GM12878 (cell line): ENCODE results near the gene SLC19A3. TPM values are rescaled to one million over a fixed set of nuclear protein-coding genes. Genes with fewer than 3 reads are reported as not detected.
"Not testable (repeated sequence)": the region's sequence is repeated elsewhere in the genome, so short reads cannot be mapped to it uniquely, and the experiment has no call there.

Experiments
- ATAC-seq: fragments of 200-7000 bp; cut with Tn5 transposase; 3 replicates; pipeline ENCODE4 v1.9.1; 2020; ENCODE audit warnings: mild to moderate bottlenecking, moderate library complexity
- BruUV-seq: library from RNA; stranded (reverse); fragments of 400-500 nt; replicated peaks from 2 replicates; lab custom pipeline; 2021; lab: Mats Ljungman, UMichigan
- CTCF ChIA-PET: fragments of 300-600 bp; sonication (Branson Sonifier 250); formaldehyde crosslinking; extraction: SDS; loops from one replicate; lab custom pipeline; 2021; ENCODE audit warnings: inconsistent platforms; lab: Yijun Ruan, JAX
- POLR2A ChIA-PET: fragments of 350-600 bp; formaldehyde crosslinking; extraction: SDS; loops from one replicate; lab custom pipeline; 2021; ENCODE audit warnings: inconsistent platforms; lab: Charles Lee
- RAD21 ChIA-PET: fragments of 300-600 bp; sonication (Branson Sonifier 250); formaldehyde crosslinking; loops from one replicate; lab custom pipeline; 2023; ENCODE audit warnings: antibody characterized with exemption; ENCODE audit not compliant: unreplicated experiment; lab: Charles Lee
- SMC1A ChIA-PET: fragments of 300-600 bp; sonication (Branson Sonifier 250); formaldehyde crosslinking; loops from one replicate; lab custom pipeline; 2023; ENCODE audit not compliant: unreplicated experiment, uncharacterized antibody; lab: Charles Lee
- DNase-seq: peaks from one replicate; pipeline ENCODE4 v3.0.0-alpha.2; 2011; ENCODE audit warnings: low read depth, low spot score
- FAIRE-seq: peaks from 3 replicates; lab custom pipeline; 2011; peaks lifted over from hg19 to GRCh38; lab: Jason Lieb, UNC
- H2AFZ ChIP-seq: 2 replicates; pipeline ENCODE4 v1.6.0; 2011; ENCODE audit warnings: low read depth, low read length, control low read depth; ENCODE audit not compliant: control insufficient read depth
- H3K27ac ChIP-seq: 2 replicates; pipeline ENCODE4 v1.5.1; 2011; ENCODE audit warnings: control low read depth; ENCODE audit not compliant: control insufficient read depth, insufficient read depth
- H3K27me3 ChIP-seq, 2 experiments: replicated peaks in 1 of 2; 2 replicates each; pipeline versions ENCODE4 v1.6.0 to v1.6.1; 2011; ENCODE audit warnings: low read length in 1 of 2; ENCODE audit not compliant: control insufficient read depth in 2 of 2, insufficient read depth in 2 of 2
- H3K36me3 ChIP-seq, 2 experiments: 2 replicates each; pipeline ENCODE4 v1.5.1; 2011; ENCODE audit warnings: low read length in 1 of 2; ENCODE audit not compliant: control insufficient read depth in 2 of 2, insufficient read depth in 2 of 2
- H3K4me1 ChIP-seq: 2 replicates; pipeline ENCODE4 v1.6.1; 2011; ENCODE audit warnings: mild to moderate bottlenecking, low read length, moderate library complexity, mixed read lengths; ENCODE audit not compliant: control insufficient read depth, insufficient read depth
- H3K4me2 ChIP-seq: 2 replicates; pipeline ENCODE4 v1.6.0; 2011; ENCODE audit warnings: control low read depth; ENCODE audit not compliant: control insufficient read depth, insufficient read depth
- H3K4me3 ChIP-seq: fragments of 200-600 bp; sonication (generic); 2 replicates; pipeline ENCODE4 v1.5.1; 2016
- H3K79me2 ChIP-seq: 2 replicates; pipeline ENCODE4 v1.6.0; 2011; ENCODE audit warnings: low read length; ENCODE audit not compliant: control insufficient read depth, insufficient read depth
- H3K9ac ChIP-seq: 2 replicates; pipeline ENCODE4 v1.8.0; 2011; ENCODE audit warnings: low read length, control low read depth, mixed read lengths; ENCODE audit not compliant: control insufficient read depth, insufficient read depth
- H3K9me3 ChIP-seq: replicated peaks from 3 replicates; pipeline ENCODE4 v1.5.1; 2011; ENCODE audit warnings: mild to moderate bottlenecking, low read length; ENCODE audit not compliant: control insufficient read depth, insufficient read depth
- H4K20me1 ChIP-seq: 2 replicates; pipeline ENCODE4 v1.6.0; 2011; ENCODE audit not compliant: control insufficient read depth, insufficient read depth
- DPF2 ChIP-seq: fragments of 450-650 bp; IDR thresholded peaks from 2 replicates; pipeline ENCODE4 v1.6.1; 2017; ENCODE audit warnings: mild to moderate bottlenecking
- EZH2 ChIP-seq: IDR thresholded peaks from 2 replicates; pipeline ENCODE4 v1.6.1; 2012; ENCODE audit warnings: low read depth, mild to moderate bottlenecking, control low read depth, inconsistent platforms, low read length, borderline replicate concordance; ENCODE audit not compliant: control insufficient read depth
- FOXK2 ChIP-seq: fragments of 450-650 bp; IDR thresholded peaks from 2 replicates; pipeline ENCODE4 v1.6.1; 2017; ENCODE audit warnings: mild to moderate bottlenecking, moderate library complexity
- IKZF2 ChIP-seq, 2 experiments: fragments of 450-650 bp; IDR thresholded peaks; 2 replicates each; pipeline ENCODE4 v1.6.1; 2017; ENCODE audit warnings: mild to moderate bottlenecking in 2 of 2, moderate library complexity in 2 of 2
- IRF5 ChIP-seq: fragments of 450-650 bp; IDR thresholded peaks from 2 replicates; pipeline ENCODE4 v1.6.1; 2017; ENCODE audit warnings: borderline replicate concordance
- JUND ChIP-seq: IDR thresholded peaks from 2 replicates; pipeline ENCODE4 v1.6.1; 2012; ENCODE audit warnings: low read depth, mild to moderate bottlenecking, low read length, improper control_type of control experiment, moderate library complexity
- KDM1A ChIP-seq: fragments of 200-600 bp; sonication (generic); IDR thresholded peaks from 2 replicates; pipeline ENCODE4 v1.6.1; 2016; ENCODE audit warnings: borderline replicate concordance
- RCOR1 ChIP-seq: conservative IDR thresholded peaks from 2 replicates; pipeline ENCODE4 v1.6.1; 2012; ENCODE audit warnings: low read depth, low read length, improper control_type of control experiment
- RELA ChIP-seq: fragments of 450-650 bp; IDR thresholded peaks from 2 replicates; pipeline ENCODE4 v1.8.0; 2014; ENCODE audit warnings: borderline replicate concordance; ENCODE audit not compliant: partially characterized antibody
- RFX5 ChIP-seq: IDR thresholded peaks from 2 replicates; pipeline ENCODE4 v1.6.1; 2011; ENCODE audit warnings: low read depth, low read length, improper control_type of control experiment
- RUNX3 ChIP-seq: IDR thresholded peaks from 2 replicates; pipeline ENCODE4 v1.6.1; 2012; ENCODE audit warnings: low read length, inconsistent platforms
- SIN3A ChIP-seq: IDR thresholded peaks from 2 replicates; pipeline ENCODE4 v1.6.1; 2012; ENCODE audit warnings: low read depth, low read length, improper control_type of control experiment
- TCF12 ChIP-seq: IDR thresholded peaks from 2 replicates; pipeline ENCODE4 v1.6.1; 2011; ENCODE audit warnings: low read depth, mild to moderate bottlenecking, low read length
- WGBS: methylation state at CpG from one replicate; pipeline ENCODE4 v1.1.6; 2016; ENCODE audit warnings: low lambda C conversion rate; ENCODE audit not compliant: insufficient replicate concordance, insufficient coverage; ENCODE audit errors: missing lambda C conversion rate; 5-methylcytosine and 5-hydroxymethylcytosine counted together
- in situ Hi-C: fragments of 300-500 bp; cut with MboI; formaldehyde crosslinking; loops from 9 replicates; pipeline ENCODE4 v1.14.3; 2018; ENCODE audit warnings: mixed read lengths
- intact Hi-C: fragments of 100-400 bp; cut with micrococcal nuclease; formaldehyde crosslinking; loops from one replicate; pipeline ENCODE4 v1.14.2; 2022; ENCODE audit not compliant: unreplicated experiment
- polyA plus RNA-seq, 11 experiments: library from polyadenylated mRNA; depleted of rRNA in 4 of 11; unstranded in 6 of 11; stranded (reverse) in 5 of 11; fragments of >200 nt; fragmentation: Nextera tagmentation in 4 of 11; fragmentation: Illumina TruSeq in 1 of 11; extraction: Ambion mirVana in 4 of 11; extraction: Trizol in 1 of 11; gene quantifications; 1 replicate in 1 of 11; 2 replicates in 10 of 11; pipeline versions ENCODE4 v1.2.1 to v1.2.3, GENCODE V29; 2011 to 2016; ENCODE audit warnings: inconsistent platforms in 2 of 11, missing spikeins in 2 of 11, low read depth in 1 of 11
- total RNA-seq, 4 experiments: library from RNA; depleted of rRNA in 3 of 4; stranded (reverse); fragments of >200 nt in 3 of 4; fragmentation: Illumina TruSeq in 1 of 4; extraction: Trizol in 1 of 4; gene quantifications; 2 replicates each; pipeline versions ENCODE4 v1.2.1 to v1.2.3, GENCODE V29; 2013 to 2021

SLC19A3 gene
- total and polyA plus RNA-seq, 10 of the 15 experiments (the other 5 are each of a cell fraction or from before 2014, with no cell fraction given) = not detected

GRCh38 chr2:227724394-227725039 lies 6.7 kb upstream of the SLC19A3 start, which contains the start of gene SCYGR6:
TSS of gene SCYGR6 (minus strand) at chr2:227724757. CDS start at chr2:227724757, 0 bp downstream.
- no peak for TF ChIP-seq RUNX3
- TF ChIP-seq KDM1A = no peak
- no peak for TF ChIP-seq TCF12
- TF ChIP-seq IKZF2 (IDR thresholded peaks at IDR 0.05) = no peak
- no peak for TF ChIP-seq EZH2
- no peak for TF ChIP-seq JUND
- no peak for TF ChIP-seq DPF2
- TF ChIP-seq FOXK2 = no peak
- TF ChIP-seq RCOR1 = no peak
- TF ChIP-seq RFX5 = no peak
- TF ChIP-seq IRF5 = no peak
- no peak for TF ChIP-seq RELA
- TF ChIP-seq SIN3A = no peak
- Histone ChIP-seq H3K4me3 (no peak within 1 kb of the TSS), H3K27ac (no peak within 1 kb of the TSS), H3K79me2 (no peaks in the 10 kb centered on the region), H3K36me3 (no peaks in the 10 kb centered on the region), H3K9ac (no peak within 1 kb of the TSS), H4K20me1 (no peaks in the 10 kb centered on the region), H3K4me2 (no peak within 1 kb of the TSS), H2AFZ (no peak within 1 kb of the TSS), H3K4me1 (no peaks in the 10 kb centered on the region), H3K27me3 (no peaks in the 10 kb centered on the region), H3K9me3 (no peaks in the 10 kb centered on the region)
- ChIA-PET POLR2A (no interaction called here), CTCF (no interaction called here), SMC1A (no interaction called here), RAD21 (no interaction called here)
- in situ Hi-C loops (no loop called here), intact Hi-C loops (no loop called here)
- no TSS peak for BruUV-seq
- DNase-seq (no peak), FAIRE-seq (no peak), ATAC-seq (no peak)
- 73% methylated on average over 13 of the region's 15 CpGs for WGBS

GRCh38 chr2:227722821-227723220 lies 5.0 kb upstream of the SLC19A3 start:
- H3K4me2 ChIP-seq, H3K9me3 ChIP-seq, H3K9ac ChIP-seq, H3K79me2 ChIP-seq, H4K20me1 ChIP-seq, FAIRE-seq, H3K36me3 ChIP-seq, H2AFZ ChIP-seq, DNase-seq, H3K27me3 ChIP-seq, in situ Hi-C loops, BruUV-seq, RAD21 ChIA-PET, CTCF ChIA-PET, ATAC-seq, POLR2A ChIA-PET, SMC1A ChIA-PET, H3K4me1 ChIP-seq, H3K4me3 ChIP-seq, intact Hi-C loops, H3K27ac ChIP-seq: not testable (repeated sequence)
- 43% methylated on average over 7 of the region's 7 CpGs for WGBS
